COR-L47 (cell line): Measurements from ENCODE around the gene RPS27L.
"Not testable (repeated sequence)": the region's sequence is repeated elsewhere in the genome, so short reads cannot be mapped to it uniquely, and the experiment has no call there.

Source experiments
- DNase-seq: peaks from one replicate; lab custom pipeline; 2025; lab: John Stamatoyannopoulos, UW

Gene RPS27L

DNA sequence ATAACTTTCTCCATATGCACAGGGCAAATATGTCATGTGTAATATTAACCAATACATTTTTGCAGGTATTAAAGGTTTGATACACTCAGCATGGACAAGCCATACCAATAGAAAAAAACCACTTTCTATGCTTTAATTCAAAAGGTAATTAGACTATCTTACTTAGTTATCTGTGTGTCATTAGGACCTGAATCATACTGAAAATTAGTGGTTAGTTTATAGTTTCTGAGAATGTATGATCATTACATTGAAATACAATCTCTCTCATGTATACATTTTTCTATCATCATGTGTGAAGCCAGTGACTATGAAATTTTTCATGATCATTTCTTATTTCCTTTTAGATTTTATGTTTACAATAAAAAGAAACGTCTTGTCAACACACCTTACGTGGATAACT lies 16.3 kb downstream of the RPS27L start:
- no peak for DNase-seq

DNA sequence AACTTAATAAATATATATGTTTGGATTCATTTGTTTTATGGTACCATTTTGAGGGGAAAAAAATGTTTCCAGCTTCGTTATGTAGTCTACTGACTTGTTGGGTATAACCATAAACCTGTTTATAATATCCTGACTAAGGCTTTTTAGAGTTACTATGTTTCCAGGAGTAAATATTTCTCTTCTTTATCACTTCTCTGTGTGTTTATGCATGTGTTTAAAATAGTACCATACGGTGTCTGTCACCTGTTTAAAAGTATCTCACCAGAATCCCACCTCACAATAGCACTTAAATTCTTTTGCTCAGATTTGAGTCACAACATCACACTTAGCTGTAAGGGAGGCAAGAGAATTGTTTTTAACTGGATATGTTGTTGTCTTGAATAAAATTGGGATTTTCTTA lies 20.5 kb downstream of the RPS27L start:
- DNase-seq: no peak

DNA sequence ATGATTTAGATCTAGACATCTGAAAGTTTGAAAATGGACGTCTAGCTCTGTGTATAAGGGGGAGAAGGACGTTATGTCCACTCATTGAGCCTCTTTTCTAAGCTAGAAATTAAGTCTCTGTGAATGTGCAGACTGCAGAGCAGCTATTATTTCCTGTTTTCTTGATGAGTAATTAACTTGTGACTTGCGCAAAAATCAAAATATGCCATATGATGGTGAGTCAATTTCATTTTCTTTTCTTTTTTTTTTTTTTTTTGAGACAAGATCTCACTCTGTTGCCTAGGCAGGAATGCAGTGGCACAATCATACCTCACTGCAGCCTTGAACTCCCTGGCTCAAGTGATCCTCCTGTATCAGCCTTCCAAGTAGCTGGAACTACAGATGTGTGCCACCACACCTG lies 21.5 kb downstream of the RPS27L start:
- DNase-seq: no peak

DNA sequence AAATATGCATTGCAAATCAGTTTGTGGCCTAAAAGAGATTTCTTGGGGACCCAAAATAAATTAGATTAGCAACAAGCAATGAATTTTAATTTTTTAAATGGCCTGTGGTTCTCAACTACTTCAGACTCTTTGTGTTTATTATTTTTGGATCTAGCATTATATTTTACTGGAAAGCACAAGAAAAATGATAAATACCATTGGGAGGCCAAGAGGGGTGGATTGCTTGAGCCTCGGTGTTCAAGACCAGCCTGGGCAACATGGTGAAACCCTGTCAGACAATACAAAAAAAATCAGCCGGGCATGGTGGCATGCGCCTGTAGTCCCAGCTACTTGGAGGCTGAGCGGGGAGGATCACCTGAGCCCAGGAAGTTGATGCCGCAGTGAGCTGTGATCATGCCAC lies 22.0 kb downstream of the RPS27L start:
- DNase-seq: no peak

DNA sequence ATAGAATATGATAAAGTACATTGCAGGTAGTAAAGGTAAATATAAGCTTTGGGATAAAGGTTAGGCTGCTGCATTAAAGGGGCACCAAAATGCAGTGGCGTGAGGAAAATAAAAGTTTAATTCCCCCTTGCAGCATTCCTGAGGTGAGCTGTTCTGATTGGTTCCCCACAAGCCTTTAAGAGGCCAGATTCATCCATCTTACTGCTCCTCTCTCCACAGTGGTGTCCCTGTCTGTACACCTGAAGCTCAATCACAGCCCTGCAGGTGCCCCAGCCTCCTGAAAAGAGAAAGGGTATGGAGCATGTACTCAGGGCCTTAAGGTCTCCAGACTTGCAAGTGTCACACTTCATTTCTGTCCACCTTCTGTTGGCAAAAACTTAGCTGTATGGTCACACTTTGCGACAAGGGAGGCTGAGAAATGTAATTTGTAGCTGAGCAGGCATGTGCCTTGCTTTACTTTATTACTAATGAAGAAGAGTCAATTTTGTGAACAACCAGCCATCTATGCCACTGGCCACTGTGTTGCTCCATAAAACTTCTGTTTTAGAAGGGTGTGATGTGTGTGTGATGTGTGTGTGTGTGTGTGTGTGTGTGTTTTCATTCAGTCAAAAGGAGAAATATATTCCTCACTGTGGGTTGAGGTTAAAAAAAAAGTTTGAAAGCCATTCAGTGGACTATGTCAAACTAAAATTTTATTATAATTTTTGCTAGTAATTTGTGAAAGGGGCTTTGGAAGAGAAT lies 22.9 kb downstream of the RPS27L start:
- DNase-seq: no peak

DNA sequence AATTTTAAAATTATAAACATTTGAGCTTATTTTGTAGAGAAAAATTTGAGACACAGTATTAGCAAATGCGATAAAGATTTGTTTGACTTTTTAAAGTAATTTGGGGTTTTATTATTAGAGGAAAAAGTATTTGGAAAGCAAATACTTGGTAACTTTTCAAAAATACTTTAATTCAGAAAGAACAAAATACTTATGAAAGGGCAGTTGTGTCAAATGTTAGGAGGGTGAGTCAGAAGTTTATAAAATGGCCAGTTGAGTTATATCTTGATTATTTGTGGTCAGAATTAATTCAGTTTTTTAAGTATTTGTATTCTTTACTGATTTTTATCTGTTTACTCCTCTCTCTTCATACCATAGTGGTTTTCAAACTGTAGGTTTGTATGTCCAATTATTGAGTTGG lies 23.5 kb downstream of the RPS27L start:
- DNase-seq: no peak

DNA sequence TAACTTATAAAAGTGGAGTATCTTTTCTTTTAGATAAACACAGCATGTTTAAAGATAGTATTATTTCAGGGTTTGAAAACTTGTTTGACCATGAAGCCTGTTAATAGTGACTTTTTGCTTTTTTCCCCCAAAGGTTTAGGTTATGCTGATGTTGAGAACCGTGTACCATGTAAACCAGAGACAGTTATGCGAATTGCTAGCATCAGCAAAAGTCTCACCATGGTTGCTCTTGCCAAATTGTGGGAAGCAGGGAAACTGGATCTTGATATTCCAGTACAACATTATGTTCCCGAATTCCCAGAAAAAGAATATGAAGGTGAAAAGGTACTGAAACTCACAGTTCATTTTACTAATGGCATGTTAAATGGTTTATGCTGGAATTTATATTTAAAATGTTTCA lies 30.6 kb downstream of the RPS27L start:
- DNase-seq: no peak

DNA sequence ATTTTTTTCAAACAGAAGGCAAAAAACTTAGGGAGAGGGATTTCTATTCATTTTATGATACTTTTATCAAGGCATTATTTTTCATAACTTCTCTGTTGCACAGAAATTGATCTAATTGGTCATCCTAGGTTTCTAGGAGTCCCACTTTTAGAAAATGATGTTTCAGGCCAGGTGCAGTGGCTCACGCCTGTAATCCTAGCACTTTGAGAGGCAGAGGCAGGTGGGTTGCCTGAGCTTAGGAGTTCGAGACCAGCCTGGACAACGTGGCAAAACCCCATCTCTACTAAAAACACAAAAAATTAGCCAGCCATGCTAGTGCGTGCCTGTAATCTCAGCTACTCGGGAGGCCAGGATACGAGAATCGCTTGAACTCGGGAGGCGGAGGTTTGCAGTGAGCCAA lies 32.8 kb downstream of the RPS27L start:
- no peak for DNase-seq

DNA sequence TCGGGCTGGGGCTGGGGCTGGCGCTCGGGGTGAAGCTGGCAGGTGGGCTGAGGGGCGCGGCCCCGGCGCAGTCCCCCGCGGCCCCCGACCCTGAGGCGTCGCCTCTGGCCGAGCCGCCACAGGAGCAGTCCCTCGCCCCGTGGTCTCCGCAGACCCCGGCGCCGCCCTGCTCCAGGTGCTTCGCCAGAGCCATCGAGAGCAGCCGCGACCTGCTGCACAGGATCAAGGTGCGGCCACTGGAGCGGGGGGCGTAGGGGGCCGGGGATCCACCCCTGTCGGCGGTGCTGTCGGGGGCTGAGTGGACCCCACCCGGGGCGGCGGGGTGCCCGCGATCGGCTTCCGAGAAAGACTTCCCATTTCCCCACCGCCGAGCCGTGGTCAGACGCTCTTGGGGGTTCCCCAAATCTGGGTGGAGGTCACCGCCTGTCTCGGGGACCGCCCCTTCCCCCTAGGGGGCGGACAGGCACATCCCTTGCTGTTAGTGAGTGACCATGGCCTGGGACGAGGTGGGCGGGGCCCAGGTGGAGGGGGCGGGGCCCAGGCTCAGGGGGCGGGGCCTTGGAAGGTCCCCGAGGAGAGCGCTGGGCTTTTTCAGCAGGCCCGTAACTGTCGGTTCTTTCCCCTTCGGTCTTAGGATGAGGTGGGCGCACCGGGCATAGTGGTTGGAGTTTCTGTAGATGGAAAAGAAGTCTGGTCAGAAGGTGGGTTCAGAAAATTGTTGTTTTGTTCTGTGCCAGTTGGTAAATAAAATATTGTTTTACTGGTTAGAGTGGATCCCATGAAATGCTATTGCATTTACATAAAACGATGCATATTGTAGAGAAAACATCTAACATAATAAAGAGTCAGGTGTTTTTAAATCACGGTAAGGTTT lies 35.0 kb downstream of the RPS27L start:
- DNase-seq: peak; percentile 24

DNA sequence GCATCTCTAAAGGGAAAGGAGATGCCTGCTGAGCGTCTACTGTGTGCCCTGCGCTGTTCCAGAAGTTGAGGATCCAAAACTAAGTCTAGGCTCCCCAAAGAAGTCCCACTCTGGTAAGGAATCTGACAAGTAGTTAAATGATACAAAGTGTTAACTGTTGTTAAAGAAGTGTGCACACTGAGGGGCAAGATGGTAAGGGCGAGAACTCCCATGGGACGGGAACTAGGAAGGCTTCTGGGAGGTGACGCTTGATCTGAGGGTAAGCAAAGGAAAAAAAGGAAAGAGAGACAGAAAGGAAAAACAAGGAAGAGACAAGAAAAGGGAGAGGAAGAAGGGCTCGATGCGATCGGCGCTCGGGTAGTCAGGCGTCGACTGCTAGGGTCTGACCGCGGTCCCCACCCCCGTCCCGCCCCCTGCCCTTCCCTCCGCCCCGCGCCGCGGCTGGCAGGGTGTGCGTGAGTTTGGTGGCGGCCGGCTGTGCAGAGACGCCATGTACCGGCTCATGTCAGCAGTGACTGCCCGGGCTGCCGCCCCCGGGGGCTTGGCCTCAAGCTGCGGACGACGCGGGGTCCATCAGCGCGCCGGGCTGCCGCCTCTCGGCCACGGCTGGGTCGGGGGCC lies 35.8 kb downstream of the RPS27L start, which contains the start of gene LACTB:
Gene LACTB (plus strand): TSS at position 480 of the 620 bp plus-strand sequence. CDS start 11 bp downstream, at position 491.
- DNase-seq: peak; percentile 86

DNA sequence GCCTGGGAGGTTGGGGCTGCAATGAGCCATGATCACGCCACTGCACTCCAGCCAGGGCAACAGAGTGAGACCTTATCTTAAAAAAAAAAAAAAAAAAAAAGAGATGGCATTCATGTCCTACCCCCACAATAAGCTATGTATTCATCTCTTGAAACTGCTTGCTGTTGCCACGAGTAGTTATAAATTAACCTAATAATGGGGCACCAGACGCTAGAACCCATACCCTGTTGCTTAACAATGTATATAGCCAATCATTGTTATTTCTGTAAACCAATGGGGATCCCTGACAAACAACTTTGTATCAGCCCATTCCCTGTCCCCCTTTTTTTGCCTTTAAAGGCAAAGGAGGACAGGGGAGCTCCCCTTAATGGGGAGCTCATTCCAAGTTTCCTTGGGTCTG lies 38.4 kb downstream of the RPS27L start:
- DNase-seq: no peak

DNA sequence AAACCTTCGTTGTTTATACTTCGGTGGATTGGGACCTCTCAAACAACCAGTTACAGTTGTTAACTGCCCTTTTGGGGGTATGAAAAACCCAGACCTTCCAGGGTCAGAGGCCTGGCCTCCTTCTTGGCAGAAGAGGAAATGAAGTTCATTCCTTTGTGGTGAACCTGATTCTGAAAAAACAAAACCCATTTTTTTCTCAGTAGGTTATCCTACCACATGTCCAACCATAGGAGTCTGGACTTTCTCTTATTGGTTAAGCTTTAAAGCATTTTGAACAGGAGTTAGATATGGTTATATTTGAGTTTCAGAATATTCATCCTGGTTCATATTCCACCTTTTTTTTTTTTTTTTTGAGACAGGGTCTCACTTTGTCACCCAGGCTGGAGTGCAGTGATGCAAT lies 42.8 kb downstream of the RPS27L start:
- DNase-seq: no peak

DNA sequence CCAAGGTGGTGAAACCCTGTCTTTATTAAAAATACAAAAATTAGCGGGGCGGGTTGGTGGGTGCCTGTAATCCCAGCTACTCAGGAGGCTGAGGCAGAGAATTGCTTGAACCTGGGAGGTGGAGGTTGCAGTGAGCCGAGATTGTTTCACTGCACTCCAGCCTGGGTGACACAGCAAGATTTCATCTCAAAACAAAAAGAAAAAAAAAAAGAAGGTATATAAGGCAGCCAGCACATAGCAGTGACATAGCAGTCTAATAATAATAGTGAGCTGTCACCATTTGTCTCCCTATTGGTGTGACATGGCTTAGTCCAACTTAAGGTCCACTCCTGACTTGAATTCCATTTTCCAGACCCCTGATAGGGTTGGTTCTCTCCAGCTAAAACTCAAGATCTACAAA lies 44.4 kb downstream of the RPS27L start:
- no peak for DNase-seq

DNA sequence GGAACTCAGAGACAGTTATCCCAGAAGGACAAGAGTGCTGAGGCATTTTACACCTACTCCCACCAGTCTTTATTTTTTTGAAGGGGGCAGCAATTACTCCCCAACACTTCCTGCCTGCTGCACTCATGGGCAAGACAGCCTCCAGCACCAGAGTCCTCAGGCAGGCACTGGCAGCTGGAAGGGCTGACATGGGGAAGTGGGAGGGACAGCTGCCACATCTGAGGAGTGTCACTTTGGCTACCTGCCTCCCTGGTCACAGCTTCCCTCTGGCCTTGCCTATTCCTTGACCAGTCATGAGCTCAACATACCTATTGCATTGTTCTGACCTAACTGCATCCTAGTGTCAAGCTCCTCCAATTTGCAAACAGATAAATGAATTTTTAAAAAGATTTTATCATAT lies 45.8 kb downstream of the RPS27L start:
- DNase-seq: no peak

DNA sequence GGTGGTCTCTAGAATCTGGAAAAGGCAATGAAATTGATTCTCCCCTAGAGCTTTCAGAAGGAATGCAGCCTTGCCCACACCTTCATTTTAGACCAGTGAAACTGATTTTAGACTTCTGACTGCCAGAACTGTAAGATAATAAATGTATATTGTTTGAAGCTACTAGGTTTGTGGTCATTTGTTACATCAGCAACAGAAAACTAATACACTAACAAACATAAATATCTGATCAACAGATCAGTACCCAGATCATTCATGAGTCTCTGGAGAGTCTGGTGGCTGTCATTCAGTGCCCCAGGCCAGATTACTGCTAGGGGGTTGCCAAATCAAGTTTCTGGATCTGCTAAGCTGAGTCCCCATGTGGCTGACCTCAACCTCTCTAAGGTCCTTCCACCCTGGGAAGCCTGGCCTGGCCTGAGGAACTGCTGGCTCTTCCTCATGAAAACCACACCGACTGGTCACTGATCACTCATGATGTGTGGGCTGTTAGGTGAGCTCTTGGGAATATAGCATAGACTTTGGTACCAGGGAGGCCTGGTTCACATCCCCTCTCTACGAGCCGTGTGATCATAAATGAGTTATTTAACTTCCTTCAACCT lies 46.8 kb downstream of the RPS27L start:
- DNase-seq: no peak

DNA sequence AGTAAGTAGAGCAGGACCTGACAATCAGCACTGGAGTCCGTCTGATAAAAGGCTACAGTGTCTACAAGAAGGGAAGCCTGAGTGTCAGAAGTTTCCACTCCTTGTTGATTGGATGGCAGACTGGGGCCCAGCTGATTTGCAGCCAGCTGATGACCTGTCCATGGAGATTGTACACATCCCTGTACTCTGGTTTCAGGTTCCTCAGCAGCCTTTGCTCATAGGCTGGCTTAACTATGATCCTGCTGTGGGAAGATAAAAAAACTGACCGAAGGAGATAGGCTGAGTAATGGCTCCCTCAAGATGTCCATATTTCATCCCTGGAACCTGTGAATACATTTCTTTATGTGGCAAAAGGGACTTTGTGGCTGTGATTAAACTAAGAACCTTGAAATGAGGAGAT lies 47.4 kb downstream of the RPS27L start:
- DNase-seq: no peak

DNA sequence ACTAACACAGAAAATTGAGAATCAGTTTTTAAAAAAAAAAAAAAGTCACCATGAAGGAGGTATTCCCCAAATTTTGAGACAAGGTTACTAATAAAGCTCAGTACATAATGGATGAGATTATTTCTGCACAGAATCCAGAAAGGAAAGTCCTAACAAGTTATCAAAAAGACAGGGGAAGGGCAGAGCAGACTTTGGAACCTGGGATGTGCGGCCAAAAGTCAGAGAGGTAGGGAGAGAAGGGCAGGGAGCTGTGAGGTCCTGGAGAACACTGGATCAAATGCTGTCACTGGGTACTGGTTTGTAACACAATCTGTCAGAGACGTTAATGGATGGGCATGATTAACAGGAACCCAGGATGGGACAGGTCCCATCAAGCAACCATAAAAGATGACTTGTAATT lies 47.8 kb downstream of the RPS27L start:
- DNase-seq: no peak

DNA sequence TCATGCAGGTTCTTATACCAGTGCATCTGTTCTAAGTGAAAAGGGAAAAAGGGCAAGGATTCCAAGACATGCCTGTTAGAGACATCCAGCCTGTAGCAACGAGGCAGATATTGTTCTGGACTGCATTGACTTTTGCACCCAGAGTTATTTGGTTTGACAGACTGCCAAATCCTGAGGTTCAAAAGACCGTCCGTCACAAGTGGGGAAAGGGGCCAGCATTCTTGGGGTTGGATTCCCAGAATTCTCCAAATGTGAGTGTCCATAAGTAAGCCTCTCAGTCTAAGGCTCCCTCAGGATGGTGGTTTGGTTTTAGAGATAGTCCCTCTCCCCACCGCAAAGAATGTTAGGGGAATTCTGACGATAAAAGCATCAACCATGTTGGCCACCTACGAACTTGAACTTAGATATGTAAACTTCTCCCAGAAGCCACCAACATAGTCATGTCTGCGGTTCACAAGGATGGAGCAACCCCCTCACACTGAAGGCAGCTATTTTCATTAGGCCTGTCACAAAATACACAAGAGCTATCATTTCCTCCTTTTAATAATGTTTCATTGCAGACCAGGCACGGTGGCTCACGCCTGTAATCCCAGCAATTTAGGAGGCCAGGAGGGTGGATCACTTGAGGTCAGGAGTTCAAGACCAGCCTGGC lies 49.3 kb downstream of the RPS27L start:
- DNase-seq: no peak

DNA sequence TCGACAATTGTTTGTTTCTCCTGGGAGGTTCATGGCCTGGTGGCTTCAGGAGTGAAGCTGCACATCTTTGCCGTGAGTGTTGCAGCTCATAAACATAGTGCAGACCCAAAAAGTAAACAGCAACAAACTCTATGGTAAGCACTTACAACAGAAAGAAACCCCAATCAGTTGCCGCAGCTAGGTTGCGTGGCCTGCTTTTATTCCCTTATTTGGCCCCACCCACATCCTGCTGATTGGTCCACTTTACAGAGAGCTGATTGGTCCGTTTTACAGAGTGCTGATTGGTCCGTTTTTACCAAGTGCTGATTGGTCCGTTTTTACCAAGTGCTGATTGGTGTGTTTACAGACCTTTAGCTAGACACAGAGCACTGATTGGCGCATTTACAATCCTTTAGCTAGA lies 51.9 kb downstream of the RPS27L start:
- DNase-seq: not testable (repeated sequence)

DNA sequence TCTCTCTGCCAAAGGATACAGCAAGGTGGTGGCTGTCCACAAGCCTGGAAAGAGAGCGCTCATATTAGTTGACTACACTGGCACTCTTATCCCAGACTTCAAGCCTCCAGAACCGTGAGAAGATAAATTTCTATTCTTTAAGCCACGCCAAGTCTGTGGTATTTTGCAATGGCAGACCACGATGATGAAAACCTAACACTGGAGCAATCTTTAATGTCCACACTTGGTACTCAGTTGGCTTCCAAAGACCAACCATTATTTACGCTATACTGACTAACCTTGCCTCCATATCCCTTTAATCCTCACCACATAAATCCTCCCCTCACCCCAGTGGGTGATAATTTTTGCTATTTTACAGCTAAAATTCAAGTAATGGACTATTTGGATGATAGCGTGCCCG lies 52.5 kb downstream of the RPS27L start:
- DNase-seq: no peak

DNA sequence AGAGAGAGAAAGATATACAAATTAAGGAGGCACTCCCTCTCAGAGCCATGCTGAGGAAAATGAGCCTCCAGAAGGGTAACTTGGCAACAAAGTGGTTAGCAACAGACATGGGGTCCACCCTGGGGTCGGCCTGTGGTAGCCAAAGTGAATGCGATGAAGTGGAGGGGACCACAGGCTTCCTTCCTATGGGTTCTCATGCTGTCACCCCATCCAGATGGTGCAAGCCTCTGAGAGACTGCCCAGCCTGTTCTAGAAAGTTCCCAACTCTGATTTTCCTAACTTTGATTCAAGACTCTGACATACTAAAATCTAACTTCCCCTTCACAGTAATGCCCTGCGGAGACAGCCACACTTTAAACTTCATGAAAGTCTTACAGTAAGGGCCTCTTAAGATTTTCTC lies 53.9 kb downstream of the RPS27L start:
- no peak for DNase-seq

DNA sequence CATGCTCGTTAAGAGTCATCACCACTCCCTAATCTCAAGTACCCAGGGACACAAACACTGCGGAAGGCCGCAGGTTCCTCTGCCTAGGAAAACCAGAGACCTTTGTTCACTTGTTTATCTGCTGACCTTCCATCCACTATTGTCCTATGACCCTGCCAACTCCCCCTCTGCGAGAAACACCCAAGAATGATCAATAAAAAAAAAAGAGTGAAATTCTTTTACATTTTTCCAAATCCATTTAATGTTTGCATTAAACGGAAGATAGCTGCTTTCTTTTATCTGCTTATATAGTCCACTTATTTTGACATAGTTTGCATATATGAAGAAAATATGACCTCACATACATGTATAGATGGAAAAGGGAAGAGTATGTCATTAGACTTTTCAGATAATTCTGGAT lies 57.7 kb downstream of the RPS27L start:
- not testable (repeated sequence) for DNase-seq
